Measurements from ENCODE around the gene TBCD. TPM values are rescaled to one million over a fixed set of nuclear protein-coding genes. Genes with fewer than 3 reads are reported as not detected.

The TBCD gene
- total RNA-seq, 1 donor from 2014 or later = 49.9 TPM

- no peaks in the 10 kb centered on the region for H3K9me3 Mint-ChIP-seq
- TF ChIP-seq CTCF (IDR thresholded peaks at IDR 0.05) = no peak
- no peak overlapping the region for H3K27ac Mint-ChIP-seq
- peaks cover 23% of the 10 kb centered on the region for H3K36me3 Mint-ChIP-seq (ENCODE audit: low read depth)
- POLR2A ChIA-PET = interaction anchor here (0.5 kb wide), 1 partner anchor 1015 kb away, joined by 4 read pairs; no protein-coding TSS in a partner anchor
- CTCF ChIA-PET = no interaction called here
- H3K4me1 Mint-ChIP-seq = no peaks in the 10 kb centered on the region
- H3K4me3 Mint-ChIP-seq = no peak overlapping the region
- no peak for DNase-seq
- intact Hi-C loops (cut with micrococcal nuclease) = no loop called here
- no peaks in the 10 kb centered on the region for H3K27me3 Mint-ChIP-seq
- no peak for ATAC-seq (ENCODE audit: low read depth)
These were observed 84.1 kb downstream of the TBCD start for GRCh38 chr17:82835766-82836512.

- POLR2A ChIA-PET = no interaction called here
- intact Hi-C loops (cut with micrococcal nuclease) = no loop called here
- no peaks in the 10 kb centered on the region for H3K9me3 Mint-ChIP-seq
These were observed 85.0 kb downstream of the TBCD start for GRCh38 chr17:82836823-82837357.

GRCh38 chr17:82837586-82838320, 85.9 kb downstream of the TBCD start:
- no peak for DNase-seq
- intact Hi-C loops (cut with micrococcal nuclease) = loop anchor here (1.0 kb wide), 1 partner anchor 18 kb away; no protein-coding TSS in a partner anchor
- no peak for ATAC-seq (ENCODE audit: low read depth)
- POLR2A ChIA-PET = no interaction called here
- CTCF ChIA-PET = no interaction called here
- Mint-ChIP-seq H3K9me3 (no peaks in the 10 kb centered on the region), H3K27ac (no peak overlapping the region), H3K27me3 (no peaks in the 10 kb centered on the region), H3K4me3 (no peak overlapping the region), H3K36me3 (ENCODE audit: low read depth) (peaks cover 12% of the 10 kb centered on the region), H3K4me1 (no peaks in the 10 kb centered on the region)
- TF ChIP-seq CTCF (IDR thresholded peaks at IDR 0.05) = no peak

More at GRCh38 chr17:82836823-82837357, 85.0 kb downstream of the TBCD start:
- H3K4me1 Mint-ChIP-seq = no peaks in the 10 kb centered on the region
- no peak overlapping the region for H3K4me3 Mint-ChIP-seq
- TF ChIP-seq CTCF (IDR thresholded peaks at IDR 0.05) = no peak
- CTCF ChIA-PET = no interaction called here
- ATAC-seq (ENCODE audit: low read depth) (no peak), DNase-seq (no peak)
- H3K36me3 Mint-ChIP-seq (ENCODE audit: low read depth) = peaks cover 18% of the 10 kb centered on the region
- no peaks in the 10 kb centered on the region for H3K27me3 Mint-ChIP-seq
- no peak overlapping the region for H3K27ac Mint-ChIP-seq

GRCh38 chr17:82838386-82839063, 86.7 kb downstream of the TBCD start:
- no peak for DNase-seq
- H3K9me3 Mint-ChIP-seq = no peaks in the 10 kb centered on the region
- ATAC-seq (ENCODE audit: low read depth) = no peak
- ChIA-PET CTCF (no interaction called here), POLR2A (no interaction called here)
- no peaks in the 10 kb centered on the region for H3K27me3 Mint-ChIP-seq
- H3K4me1 Mint-ChIP-seq = no peaks in the 10 kb centered on the region
- no peak overlapping the region for H3K4me3 Mint-ChIP-seq
- no peak overlapping the region for H3K27ac Mint-ChIP-seq
- intact Hi-C loops (cut with micrococcal nuclease) = loop anchor here (1.0 kb wide), 1 partner anchor 19 kb away; no protein-coding TSS in a partner anchor
- peaks cover 7% of the 10 kb centered on the region for H3K36me3 Mint-ChIP-seq (ENCODE audit: low read depth)
- TF ChIP-seq CTCF (IDR thresholded peaks at IDR 0.05) = no peak

All from activated B cell treated with CpG ODN at 0.5 μM for 24 hours (primary cell).